NCI-H526 treated with DMSO at 0.1 percent for 48 hours (cell line): ENCODE results near the gene TSPAN2.
"Not testable (repeated sequence)": the region's sequence is repeated elsewhere in the genome, so short reads cannot be mapped to it uniquely, and the experiment has no call there.

Experiments used
- DNase-seq: peaks from one replicate; lab custom pipeline; 2025; lab: John Stamatoyannopoulos, UW

The TSPAN2 gene

GRCh38 chr1:115036814-115037507 lies 52.3 kb downstream of the TSPAN2 start:
- DNase-seq = peak; percentile 25

GRCh38 chr1:115035652-115036051 lies 53.7 kb downstream of the TSPAN2 start:
- DNase-seq = no peak

GRCh38 chr1:115031595-115031994 lies 57.7 kb downstream of the TSPAN2 start:
- no peak for DNase-seq

- DNase-seq = no peak
Measured at GRCh38 chr1:115029526-115029925, 59.8 kb downstream of the TSPAN2 start, which contains the start of gene TSHB. Gene TSHB, plus strand, starts transcription at chr1:115029826. Its CDS starts 3,537 bp downstream, at chr1:115033363.

GRCh38 chr1:115023593-115023992 lies 65.7 kb downstream of the TSPAN2 start:
- no peak for DNase-seq

DNA sequence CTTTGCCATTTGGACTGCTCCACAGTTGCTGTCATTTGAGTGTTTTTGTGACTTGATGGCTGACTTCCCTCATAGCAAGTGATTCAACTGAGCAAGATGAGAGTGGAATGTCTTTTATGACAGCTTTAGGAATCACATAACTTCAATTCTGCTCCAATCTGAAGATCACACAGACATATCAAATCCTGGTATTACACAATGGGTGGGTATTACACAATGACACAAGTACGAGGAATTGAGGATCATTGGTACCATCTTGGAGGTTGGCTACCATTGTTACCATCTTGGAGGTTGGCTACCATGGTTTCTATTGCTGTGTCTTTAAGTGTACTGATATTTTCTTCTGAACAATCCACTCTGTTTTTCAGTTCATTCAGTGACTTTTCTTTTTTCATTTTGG lies 68.2 kb downstream of the TSPAN2 start:
- no peak for DNase-seq

DNA sequence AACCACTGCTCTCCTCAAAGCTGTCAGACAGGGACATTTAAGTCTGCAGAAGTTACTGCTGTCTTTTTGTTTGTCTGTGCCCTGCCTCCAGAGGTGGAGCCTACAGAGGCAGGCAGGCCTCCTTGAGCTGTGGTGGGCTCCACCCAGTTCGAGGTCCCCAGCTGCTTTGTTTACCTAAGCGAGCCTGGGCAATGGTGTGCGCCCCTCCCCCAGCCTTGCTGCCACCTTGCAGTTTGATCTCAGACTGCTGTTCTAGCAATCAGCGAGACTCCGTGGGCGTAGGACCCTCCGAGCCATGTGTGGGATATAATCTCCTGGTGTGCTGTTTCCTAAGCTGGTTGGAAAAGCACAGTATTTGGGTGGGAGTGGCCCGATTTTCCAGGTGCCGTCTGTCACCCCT lies 69.8 kb downstream of the TSPAN2 start:
- DNase-seq = not testable (repeated sequence)

DNA sequence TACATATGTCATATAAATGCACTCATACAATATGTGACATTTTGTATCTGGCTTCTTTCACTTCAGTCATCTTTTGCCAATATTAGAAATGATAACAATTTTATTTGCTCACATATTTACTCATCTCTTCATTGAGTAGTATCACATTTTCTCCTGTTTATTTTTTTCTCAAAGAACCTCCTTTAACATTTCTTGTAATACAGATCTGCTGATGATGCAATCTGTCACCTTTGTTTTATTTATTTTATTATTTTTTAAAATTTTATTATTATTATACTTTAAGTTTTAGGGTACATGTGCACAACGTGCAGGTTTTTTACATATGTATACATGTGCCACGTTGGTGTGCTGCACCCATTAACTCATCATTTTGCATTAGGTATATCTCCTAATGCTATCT lies 75.5 kb downstream of the TSPAN2 start:
- DNase-seq = no peak

DNA sequence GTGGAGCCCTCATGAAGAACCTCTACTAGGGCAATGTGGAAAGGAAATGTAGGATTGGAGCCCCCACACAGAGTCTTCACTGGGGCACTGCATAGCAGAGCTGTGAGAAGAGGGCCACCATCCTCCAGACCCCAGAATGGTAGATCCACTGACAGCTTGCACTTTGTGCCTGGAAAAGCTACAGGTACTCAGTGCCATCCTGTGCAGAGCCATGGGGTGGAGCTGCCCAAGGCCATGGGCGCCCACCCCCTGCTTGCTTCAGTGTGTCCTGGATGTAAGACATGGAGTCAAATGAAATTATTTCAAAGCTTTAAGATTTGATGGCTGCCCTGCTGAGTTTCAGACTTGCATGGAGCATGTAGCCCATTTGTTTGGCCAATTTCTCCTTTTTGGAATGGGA lies 76.9 kb downstream of the TSPAN2 start:
- no peak for DNase-seq

DNA sequence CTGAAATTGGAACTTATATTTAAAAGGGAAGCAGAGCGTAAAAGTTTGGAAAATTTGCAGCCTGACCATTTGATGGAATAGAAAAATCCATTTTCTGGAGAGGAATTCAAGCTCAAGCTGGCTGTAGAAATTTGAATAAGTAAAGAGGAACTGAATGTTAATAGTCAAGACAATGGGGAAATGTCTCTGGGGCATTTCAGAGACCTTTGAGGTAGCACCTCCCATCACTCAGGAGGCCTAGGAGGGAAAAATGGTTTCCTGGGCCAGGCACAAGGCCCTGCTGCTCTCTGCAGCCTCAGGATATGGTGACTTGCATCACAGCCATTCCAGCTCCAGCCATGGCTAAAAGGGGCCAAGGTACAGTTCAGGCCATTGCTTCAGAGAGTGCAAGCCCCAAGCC lies 77.3 kb downstream of the TSPAN2 start:
- no peak for DNase-seq

DNA sequence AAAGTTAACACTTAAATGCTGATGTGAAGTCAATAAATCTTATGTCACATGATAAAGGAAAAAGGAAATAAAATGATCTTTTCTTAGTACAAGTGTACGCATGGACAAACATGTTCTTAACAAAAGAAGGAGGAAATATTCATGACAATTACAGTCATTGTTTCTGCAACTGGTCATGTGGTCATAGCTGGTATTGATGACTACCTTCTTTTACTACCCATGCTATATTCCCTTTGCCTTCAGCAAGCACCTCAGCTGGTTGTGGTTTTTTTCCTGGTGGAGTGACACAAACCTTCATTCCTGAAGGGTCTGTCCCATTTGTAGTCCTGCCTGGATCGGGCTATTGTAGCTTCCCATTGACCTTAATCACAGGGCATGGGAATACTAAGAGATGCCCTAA lies 83.1 kb downstream of the TSPAN2 start:
- no peak for DNase-seq
